SK-N-SH (cell line): ENCODE results near the gene YIPF5.

Experiments used
- CHD2 ChIP-seq: fragments of 150-350 bp; IDR thresholded peaks from 2 replicates; pipeline ENCODE4 v1.6.1; 2018; ENCODE audit warnings: low read length; ENCODE audit not compliant: partially characterized antibody
- EP300 ChIP-seq, 2 experiments: IDR thresholded peaks; 2 replicates each; pipeline versions ENCODE4 v1.4.0 to v1.6.1; 2012; ENCODE audit warnings: borderline replicate concordance in 1 of 2, low read depth in 1 of 2, low read length in 1 of 2
- FOSL2 ChIP-seq: IDR thresholded peaks from 2 replicates; pipeline ENCODE4 v1.4.0; 2012; ENCODE audit warnings: low read depth, mild to moderate bottlenecking, moderate library complexity, borderline replicate concordance
- FOXJ3 ChIP-seq: sonication (generic); formaldehyde crosslinking; IDR thresholded peaks from 2 replicates; pipeline ENCODE4 v1.5.1; 2020; ENCODE audit warnings: mild to moderate bottlenecking, missing genetic modification reagents
- FOXM1 ChIP-seq: IDR thresholded peaks from 2 replicates; pipeline ENCODE4 v1.4.0; 2012; ENCODE audit warnings: low read depth, mild to moderate bottlenecking
- GABPA ChIP-seq: IDR thresholded peaks from 2 replicates; pipeline ENCODE4 v1.4.0; 2012; ENCODE audit warnings: low read depth, mild to moderate bottlenecking
- POLR2AphosphoS5 ChIP-seq: IDR thresholded peaks from 2 replicates; pipeline ENCODE4 v1.6.1; 2012; ENCODE audit warnings: low read depth, low read length
- SMC3 ChIP-seq: IDR thresholded peaks from 2 replicates; pipeline ENCODE4 v1.6.1; 2012; ENCODE audit warnings: low read depth, low read length, improper control_type of control experiment
- TCF12 ChIP-seq: IDR thresholded peaks from 2 replicates; pipeline ENCODE4 v1.4.0; 2012
- TEAD4 ChIP-seq: IDR thresholded peaks from 2 replicates; pipeline ENCODE4 v1.4.0; 2012; ENCODE audit warnings: mild to moderate bottlenecking, borderline replicate concordance; ENCODE audit not compliant: insufficient read depth
- TF ChIP-seq, protein P1 (sequence below): fragments of 150-350 bp; IDR thresholded peaks from 2 replicates; pipeline ENCODE4 v1.6.1; 2016; ENCODE audit warnings: mild to moderate bottlenecking, low read depth, low read length
- TF ChIP-seq, protein P2 (sequence below): fragments of 200-600 bp; sonication (generic); IDR thresholded peaks from 2 replicates; pipeline ENCODE4 v1.6.1; 2017; ENCODE audit warnings: antibody characterized with exemption, mild to moderate bottlenecking, moderate library complexity
- TF ChIP-seq, protein P3 (sequence below): IDR thresholded peaks from 2 replicates; pipeline ENCODE4 v1.4.0; 2012; ENCODE audit warnings: low read depth

DNA sequence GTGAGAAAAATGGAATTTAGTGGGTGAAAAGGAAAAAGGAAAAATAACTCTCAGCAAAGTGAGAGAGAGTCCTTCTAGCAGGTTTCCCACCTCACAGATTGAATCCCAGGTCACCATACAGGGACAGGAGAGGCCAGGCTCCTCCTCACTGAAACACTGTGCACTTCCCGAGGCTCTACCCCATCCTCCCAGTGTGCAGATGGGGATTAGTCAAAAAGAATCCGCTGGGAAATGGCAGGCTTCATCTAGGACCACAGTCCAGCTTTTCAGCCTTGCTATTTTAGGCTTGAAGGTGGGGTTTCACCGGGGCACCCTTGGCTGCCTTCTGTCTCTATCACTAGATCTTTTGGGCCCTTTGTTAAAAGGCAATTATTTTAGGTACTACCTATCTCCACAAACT lies 47.8 kb downstream of the YIPF5 start:
- TF ChIP-seq SMC3 (no peak), POLR2AphosphoS5 (no peak), FOXJ3 (no peak), CHD2 (no peak), TCF12 (no peak), EP300 (IDR thresholded peaks at IDR 0.05; ENCODE audit: borderline replicate concordance in 1 of 2, low read depth in 1 of 2, low read length in 1 of 2) (no peak), FOXM1 (no peak), GABPA (no peak), FOSL2 (no peak), TEAD4 (no peak)
- TF ChIP-seq, protein P1, sequence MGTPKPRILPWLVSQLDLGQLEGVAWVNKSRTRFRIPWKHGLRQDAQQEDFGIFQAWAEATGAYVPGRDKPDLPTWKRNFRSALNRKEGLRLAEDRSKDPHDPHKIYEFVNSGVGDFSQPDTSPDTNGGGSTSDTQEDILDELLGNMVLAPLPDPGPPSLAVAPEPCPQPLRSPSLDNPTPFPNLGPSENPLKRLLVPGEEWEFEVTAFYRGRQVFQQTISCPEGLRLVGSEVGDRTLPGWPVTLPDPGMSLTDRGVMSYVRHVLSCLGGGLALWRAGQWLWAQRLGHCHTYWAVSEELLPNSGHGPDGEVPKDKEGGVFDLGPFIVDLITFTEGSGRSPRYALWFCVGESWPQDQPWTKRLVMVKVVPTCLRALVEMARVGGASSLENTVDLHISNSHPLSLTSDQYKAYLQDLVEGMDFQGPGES = no peak
- TF ChIP-seq, protein P2, sequence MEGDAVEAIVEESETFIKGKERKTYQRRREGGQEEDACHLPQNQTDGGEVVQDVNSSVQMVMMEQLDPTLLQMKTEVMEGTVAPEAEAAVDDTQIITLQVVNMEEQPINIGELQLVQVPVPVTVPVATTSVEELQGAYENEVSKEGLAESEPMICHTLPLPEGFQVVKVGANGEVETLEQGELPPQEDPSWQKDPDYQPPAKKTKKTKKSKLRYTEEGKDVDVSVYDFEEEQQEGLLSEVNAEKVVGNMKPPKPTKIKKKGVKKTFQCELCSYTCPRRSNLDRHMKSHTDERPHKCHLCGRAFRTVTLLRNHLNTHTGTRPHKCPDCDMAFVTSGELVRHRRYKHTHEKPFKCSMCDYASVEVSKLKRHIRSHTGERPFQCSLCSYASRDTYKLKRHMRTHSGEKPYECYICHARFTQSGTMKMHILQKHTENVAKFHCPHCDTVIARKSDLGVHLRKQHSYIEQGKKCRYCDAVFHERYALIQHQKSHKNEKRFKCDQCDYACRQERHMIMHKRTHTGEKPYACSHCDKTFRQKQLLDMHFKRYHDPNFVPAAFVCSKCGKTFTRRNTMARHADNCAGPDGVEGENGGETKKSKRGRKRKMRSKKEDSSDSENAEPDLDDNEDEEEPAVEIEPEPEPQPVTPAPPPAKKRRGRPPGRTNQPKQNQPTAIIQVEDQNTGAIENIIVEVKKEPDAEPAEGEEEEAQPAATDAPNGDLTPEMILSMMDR = no peak
- TF ChIP-seq, protein P3, sequence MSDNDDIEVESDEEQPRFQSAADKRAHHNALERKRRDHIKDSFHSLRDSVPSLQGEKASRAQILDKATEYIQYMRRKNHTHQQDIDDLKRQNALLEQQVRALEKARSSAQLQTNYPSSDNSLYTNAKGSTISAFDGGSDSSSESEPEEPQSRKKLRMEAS = no peak
